Panc1 (cell line): ENCODE results near the gene CES1.

Source experiments
- POLR2AphosphoS5 ChIP-seq: IDR thresholded peaks from 2 replicates; pipeline ENCODE4 v1.6.1; 2012; ENCODE audit warnings: mild to moderate bottlenecking, low read depth, low read length, moderate library complexity
- SIN3A ChIP-seq: IDR thresholded peaks from 2 replicates; pipeline ENCODE4 v1.6.1; 2012; ENCODE audit warnings: low read depth, mild to moderate bottlenecking, low read length, moderate library complexity, borderline replicate concordance; ENCODE audit not compliant: insufficient read depth
- TCF7L2 ChIP-seq: IDR thresholded peaks from 2 replicates; pipeline ENCODE4 v1.6.1; 2011; ENCODE audit warnings: mild to moderate bottlenecking, low read depth, low read length, inconsistent platforms
- TF ChIP-seq, protein P1 (sequence below): fragments of 450-650 bp; IDR thresholded peaks from 2 replicates; pipeline ENCODE4 v1.5.1; 2017; ENCODE audit warnings: mild to moderate bottlenecking
- TF ChIP-seq, protein P2 (sequence below), 2 experiments: IDR thresholded peaks; 2 replicates each; pipeline ENCODE4 v1.6.1; 2011 to 2012; ENCODE audit warnings: low read depth in 2 of 2, control low read depth in 1 of 2, low read length in 1 of 2, mild to moderate bottlenecking in 1 of 2, moderate library complexity in 1 of 2; ENCODE audit not compliant: insufficient read depth in 1 of 2

DNA sequence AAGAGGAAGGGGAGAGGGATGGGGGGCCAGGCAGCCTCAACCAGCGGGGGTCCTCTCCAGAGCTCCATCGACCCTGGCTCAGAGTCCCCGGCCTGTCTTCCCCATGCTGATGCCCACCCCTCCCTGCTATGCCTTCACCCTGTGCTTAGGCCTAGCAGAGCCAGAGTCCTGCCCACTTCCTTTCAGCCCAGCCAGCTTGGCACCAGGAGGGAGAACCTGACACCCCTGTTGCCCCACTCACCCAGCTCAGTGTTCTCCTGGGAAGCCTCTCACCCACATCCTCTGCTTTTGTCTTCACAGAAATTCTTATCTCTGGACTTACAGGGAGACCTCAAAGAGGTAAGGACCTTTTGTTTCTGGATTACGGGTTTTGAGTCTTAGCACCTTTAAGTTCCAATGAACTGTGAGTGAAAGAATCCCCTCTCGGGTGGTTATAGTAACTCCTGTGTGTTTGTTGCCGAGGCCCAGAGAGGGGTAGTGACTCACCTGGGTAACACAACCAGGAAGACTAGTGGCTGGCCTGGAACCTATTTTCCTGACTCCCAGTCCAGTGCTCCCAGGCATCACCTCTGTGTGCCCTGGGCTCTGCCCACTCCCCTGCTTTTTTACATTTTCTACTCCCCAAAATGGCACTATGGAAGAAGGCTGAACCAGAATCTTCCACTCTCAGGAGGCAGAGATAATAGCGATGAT, 53.3 kb downstream of the CES1 start:
- TF ChIP-seq, protein P1, sequence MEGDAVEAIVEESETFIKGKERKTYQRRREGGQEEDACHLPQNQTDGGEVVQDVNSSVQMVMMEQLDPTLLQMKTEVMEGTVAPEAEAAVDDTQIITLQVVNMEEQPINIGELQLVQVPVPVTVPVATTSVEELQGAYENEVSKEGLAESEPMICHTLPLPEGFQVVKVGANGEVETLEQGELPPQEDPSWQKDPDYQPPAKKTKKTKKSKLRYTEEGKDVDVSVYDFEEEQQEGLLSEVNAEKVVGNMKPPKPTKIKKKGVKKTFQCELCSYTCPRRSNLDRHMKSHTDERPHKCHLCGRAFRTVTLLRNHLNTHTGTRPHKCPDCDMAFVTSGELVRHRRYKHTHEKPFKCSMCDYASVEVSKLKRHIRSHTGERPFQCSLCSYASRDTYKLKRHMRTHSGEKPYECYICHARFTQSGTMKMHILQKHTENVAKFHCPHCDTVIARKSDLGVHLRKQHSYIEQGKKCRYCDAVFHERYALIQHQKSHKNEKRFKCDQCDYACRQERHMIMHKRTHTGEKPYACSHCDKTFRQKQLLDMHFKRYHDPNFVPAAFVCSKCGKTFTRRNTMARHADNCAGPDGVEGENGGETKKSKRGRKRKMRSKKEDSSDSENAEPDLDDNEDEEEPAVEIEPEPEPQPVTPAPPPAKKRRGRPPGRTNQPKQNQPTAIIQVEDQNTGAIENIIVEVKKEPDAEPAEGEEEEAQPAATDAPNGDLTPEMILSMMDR = no peak
- TF ChIP-seq, protein P2, sequence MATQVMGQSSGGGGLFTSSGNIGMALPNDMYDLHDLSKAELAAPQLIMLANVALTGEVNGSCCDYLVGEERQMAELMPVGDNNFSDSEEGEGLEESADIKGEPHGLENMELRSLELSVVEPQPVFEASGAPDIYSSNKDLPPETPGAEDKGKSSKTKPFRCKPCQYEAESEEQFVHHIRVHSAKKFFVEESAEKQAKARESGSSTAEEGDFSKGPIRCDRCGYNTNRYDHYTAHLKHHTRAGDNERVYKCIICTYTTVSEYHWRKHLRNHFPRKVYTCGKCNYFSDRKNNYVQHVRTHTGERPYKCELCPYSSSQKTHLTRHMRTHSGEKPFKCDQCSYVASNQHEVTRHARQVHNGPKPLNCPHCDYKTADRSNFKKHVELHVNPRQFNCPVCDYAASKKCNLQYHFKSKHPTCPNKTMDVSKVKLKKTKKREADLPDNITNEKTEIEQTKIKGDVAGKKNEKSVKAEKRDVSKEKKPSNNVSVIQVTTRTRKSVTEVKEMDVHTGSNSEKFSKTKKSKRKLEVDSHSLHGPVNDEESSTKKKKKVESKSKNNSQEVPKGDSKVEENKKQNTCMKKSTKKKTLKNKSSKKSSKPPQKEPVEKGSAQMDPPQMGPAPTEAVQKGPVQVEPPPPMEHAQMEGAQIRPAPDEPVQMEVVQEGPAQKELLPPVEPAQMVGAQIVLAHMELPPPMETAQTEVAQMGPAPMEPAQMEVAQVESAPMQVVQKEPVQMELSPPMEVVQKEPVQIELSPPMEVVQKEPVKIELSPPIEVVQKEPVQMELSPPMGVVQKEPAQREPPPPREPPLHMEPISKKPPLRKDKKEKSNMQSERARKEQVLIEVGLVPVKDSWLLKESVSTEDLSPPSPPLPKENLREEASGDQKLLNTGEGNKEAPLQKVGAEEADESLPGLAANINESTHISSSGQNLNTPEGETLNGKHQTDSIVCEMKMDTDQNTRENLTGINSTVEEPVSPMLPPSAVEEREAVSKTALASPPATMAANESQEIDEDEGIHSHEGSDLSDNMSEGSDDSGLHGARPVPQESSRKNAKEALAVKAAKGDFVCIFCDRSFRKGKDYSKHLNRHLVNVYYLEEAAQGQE (IDR thresholded peaks at IDR 0.05; ENCODE audit: insufficient read depth in 1 of 2, low read depth in 2 of 2, low read length in 1 of 2) = no peak
- TF ChIP-seq POLR2AphosphoS5 (no peak), TCF7L2 (no peak), SIN3A (no peak)
